NCI-H2196 treated with DMSO at 0.1 percent for 48 hours (cell line): ENCODE results near the gene RCC1.
"Not testable (repeated sequence)": the region's sequence is repeated elsewhere in the genome, so short reads cannot be mapped to it uniquely, and the experiment has no call there.

Experiments
- DNase-seq: peaks from one replicate; lab custom pipeline; 2025; ENCODE audit not compliant: unreplicated experiment; lab: John Stamatoyannopoulos, UW

Gene RCC1

GRCh38 chr1:28510273-28510969, 4.6 kb downstream of the RCC1 start:
- DNase-seq = no peak

- no peak for DNase-seq
Measured at GRCh38 chr1:28510970-28511440, 5.2 kb downstream of the RCC1 start.

DNA sequence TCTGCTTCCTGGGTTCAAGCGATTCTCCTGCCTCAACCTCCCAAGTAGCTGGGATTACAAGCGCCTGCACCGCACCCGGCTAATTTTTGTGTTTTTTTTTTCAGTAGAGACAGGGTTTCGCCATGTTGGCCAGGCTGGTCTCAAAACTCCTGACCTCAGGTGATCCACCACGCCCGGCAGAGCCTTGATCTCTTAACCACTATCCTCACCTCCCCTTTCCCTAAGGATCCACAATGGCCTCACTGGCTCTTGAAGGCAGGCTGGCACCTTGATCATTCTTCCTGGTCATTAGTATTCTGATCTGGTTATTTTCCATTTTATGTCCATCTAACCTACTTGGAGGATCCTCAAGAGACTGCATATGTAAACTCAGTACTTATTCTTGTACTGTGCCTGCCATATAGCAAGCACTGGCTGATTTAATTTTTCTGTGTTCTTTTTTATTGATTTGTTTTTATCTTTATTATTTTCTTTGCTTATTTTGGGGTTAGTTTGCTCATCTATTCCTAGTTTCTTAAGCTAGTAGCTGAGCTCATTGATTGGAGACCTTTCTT, 6.3 kb downstream of the RCC1 start:
- no peak for DNase-seq

DNA sequence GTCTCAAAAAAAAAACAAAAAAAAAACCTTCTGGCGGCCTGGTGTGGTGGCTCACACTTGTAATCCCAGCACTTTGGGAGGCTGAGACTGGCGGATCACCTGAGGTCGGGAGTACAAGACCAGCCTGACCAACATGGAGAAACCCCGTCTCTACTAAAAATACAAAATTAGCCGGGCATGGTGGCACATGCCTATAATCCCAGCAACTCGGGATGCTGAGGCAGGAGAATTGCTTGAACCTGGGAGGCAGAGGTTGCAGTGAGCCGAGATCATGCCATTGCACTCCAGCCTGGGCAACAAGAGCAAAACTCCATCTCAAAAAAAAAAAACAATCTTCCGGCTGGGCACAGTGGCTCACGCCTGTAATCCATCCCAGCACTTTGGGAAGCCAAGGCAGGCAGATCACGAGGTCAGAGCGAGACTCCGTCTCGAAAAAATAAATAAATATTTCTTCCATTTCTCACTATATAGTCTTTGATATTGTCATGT, 8.6 kb downstream of the RCC1 start:
- DNase-seq = not testable (repeated sequence)

DNA sequence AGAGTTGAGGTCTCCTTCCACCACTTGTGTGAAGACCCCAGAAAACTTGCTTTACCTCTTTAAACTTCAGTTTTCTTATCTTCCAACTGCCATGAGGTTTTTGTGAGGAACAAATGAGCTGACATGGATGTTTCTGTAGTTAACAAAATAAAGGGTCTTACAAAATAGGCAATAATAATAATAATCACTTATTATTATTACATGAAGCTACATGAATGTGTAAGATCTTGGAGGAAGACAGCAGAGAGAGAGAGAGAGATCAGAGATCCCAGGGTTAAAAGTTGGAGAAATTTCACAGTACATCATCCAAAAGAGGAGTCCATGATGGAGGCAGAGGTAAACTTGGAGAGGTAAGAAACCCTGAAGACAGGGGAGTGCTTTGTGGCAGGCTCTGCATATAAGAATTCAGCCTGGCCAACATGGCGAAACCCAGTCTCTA, 10.7 kb downstream of the RCC1 start:
- no peak for DNase-seq

- DNase-seq = no peak
Measured at GRCh38 chr1:28517649-28517999, 11.8 kb downstream of the RCC1 start.

DNA sequence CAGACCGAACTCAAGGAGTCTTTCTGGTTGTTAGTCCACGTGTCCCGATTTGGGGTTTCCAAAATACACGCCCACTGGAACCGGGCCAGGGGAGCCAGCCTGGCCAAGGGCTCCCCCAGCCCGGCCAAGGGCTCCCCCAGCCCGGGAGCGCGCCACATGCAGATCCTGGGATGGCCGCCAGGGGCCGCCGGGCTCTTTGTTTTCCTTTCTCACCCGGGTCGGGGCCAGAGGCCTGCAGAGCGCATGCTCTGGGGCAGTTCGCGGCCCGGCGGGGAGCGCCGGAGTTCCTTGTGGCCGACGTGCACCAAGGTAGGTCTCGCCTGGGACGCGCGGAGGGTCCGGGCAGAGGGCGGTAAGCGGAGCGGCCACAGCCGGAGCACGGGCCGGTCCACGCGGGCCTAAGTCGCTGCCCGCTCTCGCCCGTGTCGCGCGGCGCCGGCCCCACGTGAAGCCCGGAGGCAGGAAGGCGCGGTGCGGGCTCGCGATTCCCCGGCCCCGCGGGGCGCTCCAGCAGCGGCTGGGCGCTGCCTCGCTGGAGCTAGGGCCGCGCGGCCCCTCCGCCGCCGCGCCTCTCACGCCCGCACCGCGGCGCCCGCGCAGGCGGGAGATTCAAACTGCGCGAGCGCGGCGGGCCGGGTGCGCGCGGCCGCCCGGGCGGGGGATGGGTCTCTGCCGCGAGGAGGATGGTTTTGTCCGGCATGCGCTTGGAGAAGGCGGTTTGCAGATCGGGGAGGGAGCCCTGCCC, 12.3 kb downstream of the RCC1 start:
- DNase-seq = peak; percentile 74

DNA sequence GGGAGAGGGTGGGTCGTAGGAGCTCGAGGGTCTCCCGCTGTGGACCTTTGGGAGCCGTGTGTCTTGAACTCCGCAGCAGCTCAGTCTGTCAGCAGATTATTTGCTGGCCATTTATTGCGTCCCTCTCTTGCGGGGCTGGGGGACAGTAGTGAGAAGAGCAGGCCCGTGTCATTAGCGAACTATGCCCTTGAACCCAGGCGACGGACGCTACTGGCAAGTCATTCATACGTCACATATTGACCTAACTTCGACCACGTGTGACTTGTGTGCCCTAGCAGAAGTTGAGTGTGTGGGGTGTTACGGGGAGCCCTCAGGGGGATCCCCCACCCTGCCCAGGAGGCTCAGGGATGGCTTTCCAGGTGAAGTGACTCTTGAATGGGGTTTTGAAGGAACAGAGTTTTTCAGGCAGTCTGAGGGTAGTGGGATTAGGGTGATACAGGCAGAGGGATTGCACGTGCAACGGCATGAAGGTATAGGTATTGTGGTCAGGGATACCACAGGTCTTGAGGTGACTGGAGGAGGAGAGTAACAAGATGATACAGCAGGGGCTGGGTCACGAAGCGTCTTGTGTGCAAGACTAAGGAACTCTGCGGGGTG, 13.0 kb downstream of the RCC1 start:
- no peak for DNase-seq

GRCh38 chr1:28519946-28520725, 14.3 kb downstream of the RCC1 start:
- no peak for DNase-seq

- DNase-seq = not testable (repeated sequence)
Measured at GRCh38 chr1:28520796-28521195, 15.0 kb downstream of the RCC1 start.

- no peak for DNase-seq
Measured at GRCh38 chr1:28521502-28522164, 15.8 kb downstream of the RCC1 start.

DNA sequence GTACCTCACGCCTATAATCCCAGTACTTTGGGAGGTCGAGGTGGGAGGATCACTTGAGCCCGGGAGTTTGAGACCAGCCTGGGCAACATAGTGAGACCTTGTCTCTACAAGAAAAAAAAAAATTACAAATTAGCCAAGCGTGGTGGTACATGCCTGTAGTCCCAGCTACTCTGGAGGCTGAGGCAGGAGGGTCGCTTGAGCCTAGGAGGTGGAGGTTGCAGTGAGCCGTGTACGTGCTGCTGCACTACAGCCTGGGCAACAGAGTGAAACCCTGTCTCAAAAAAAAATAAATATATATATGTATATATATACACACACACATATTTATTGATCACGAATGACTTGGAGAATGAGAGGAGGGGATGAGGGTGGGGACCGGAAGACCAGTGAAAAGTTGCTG, 16.7 kb downstream of the RCC1 start:
- not testable (repeated sequence) for DNase-seq

- DNase-seq = not testable (repeated sequence)
Measured at GRCh38 chr1:28525002-28525642, 19.3 kb downstream of the RCC1 start.

- DNase-seq = no peak
Measured at GRCh38 chr1:28526886-28527285, 21.0 kb downstream of the RCC1 start.

DNA sequence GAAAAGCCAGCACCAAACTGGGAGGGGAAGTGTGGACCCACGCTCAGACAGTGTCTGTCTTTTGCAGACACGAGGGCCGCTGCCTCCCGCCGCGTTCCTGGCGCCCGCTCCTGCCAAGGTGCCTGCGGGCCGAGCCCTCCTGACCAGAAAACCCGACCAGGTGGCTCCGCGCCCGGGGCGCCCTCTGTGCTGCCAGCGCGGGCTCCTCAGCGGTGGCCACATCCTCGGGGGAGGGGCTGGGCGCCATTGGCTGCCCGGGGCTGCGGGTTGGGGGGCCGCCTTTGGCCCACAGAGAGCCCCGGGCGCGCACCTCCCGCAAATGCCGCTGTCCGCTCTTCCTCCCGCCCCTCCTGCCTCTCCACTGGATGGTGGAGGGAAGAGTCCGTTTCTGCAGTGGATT, 24.6 kb downstream of the RCC1 start:
- DNase-seq = no peak

GRCh38 chr1:28534671-28535070, 28.8 kb downstream of the RCC1 start:
- no peak for DNase-seq

- no peak for DNase-seq
Measured at GRCh38 chr1:28535180-28535579, 29.3 kb downstream of the RCC1 start.

- DNase-seq = no peak
Measured at GRCh38 chr1:28537457-28538199, 31.8 kb downstream of the RCC1 start.

DNA sequence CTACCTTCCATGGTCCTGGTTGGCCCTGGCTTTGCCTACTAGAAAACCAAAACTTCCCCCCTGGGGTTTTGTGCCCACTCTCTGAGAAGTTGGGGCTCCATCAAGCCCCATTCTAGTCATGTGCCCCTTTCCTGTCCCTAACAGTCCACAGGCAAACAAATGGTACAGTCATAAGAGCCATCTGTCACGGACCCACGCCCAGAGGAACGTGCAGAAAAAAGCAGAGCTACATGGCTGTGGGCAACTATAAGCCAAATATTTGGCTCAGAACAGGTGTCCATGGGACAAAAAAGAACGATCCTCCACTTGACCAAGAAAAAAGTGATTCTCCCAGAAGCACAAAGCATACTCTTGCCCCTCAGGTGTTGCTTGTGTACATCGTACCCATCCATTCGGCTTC, 32.4 kb downstream of the RCC1 start:
- no peak for DNase-seq
